Measurements from ENCODE around the gene GJA4.

Gene GJA4

DNA sequence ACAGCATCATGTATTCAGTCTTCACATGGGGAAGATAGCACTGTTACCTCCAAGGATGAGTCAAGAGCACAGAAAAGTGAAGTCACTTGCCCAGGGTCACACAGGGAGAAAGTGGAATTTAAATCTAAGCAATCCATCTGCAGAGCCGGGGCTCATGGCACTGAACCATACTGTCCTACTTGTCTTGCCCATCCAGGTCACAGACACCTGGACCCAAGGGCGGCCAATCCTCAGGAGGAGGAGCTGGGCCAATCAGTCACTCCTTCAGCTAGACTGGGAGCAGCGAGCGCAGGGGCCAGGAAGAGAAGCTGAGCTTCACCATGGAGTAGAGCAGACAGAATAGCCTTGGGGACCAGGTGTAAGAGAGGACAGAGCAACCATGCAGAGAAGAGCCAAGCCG lies 47.1 kb upstream of the GJA4 start:
- Histone ChIP-seq H3K4me1 (ENCODE audit: insufficient read depth, low read length, severe bottlenecking) (no peaks in the 10 kb centered on the region), H3K4me3 (ENCODE audit: low read depth, low read length, poor library complexity, severe bottlenecking) (no peak overlapping the region), H3K27me3 (ENCODE audit: insufficient read depth, low read length) (no peaks in the 10 kb centered on the region), H3F3A (ENCODE audit: insufficient read depth, low read length) (no peaks in the 10 kb centered on the region), H3K36me3 (ENCODE audit: insufficient read depth, low read length) (no peaks in the 10 kb centered on the region), H3K4me2 (ENCODE audit: low read length) (no peak overlapping the region), H3K9ac (ENCODE audit: low read length) (no peak overlapping the region), H3K27ac (ENCODE audit: low read depth, low read length, poor library complexity, severe bottlenecking) (no peak overlapping the region), H3K9me3 (ENCODE audit: low read length) (no peaks in the 10 kb centered on the region), H3K9me2 (ENCODE audit: low read depth, low read length) (no peaks in the 10 kb centered on the region), H4K20me1 (ENCODE audit: insufficient read depth, low read length) (no peaks in the 10 kb centered on the region), H2AFZ (ENCODE audit: low read length) (no peak overlapping the region), H3K79me2 (ENCODE audit: insufficient read depth, low read length) (no peaks in the 10 kb centered on the region)
- no peak for TF ChIP-seq EZH2 (IDR thresholded peaks at IDR 0.05; ENCODE audit: borderline replicate concordance, low read length)
- TF ChIP-seq, protein P1, sequence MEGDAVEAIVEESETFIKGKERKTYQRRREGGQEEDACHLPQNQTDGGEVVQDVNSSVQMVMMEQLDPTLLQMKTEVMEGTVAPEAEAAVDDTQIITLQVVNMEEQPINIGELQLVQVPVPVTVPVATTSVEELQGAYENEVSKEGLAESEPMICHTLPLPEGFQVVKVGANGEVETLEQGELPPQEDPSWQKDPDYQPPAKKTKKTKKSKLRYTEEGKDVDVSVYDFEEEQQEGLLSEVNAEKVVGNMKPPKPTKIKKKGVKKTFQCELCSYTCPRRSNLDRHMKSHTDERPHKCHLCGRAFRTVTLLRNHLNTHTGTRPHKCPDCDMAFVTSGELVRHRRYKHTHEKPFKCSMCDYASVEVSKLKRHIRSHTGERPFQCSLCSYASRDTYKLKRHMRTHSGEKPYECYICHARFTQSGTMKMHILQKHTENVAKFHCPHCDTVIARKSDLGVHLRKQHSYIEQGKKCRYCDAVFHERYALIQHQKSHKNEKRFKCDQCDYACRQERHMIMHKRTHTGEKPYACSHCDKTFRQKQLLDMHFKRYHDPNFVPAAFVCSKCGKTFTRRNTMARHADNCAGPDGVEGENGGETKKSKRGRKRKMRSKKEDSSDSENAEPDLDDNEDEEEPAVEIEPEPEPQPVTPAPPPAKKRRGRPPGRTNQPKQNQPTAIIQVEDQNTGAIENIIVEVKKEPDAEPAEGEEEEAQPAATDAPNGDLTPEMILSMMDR (IDR thresholded peaks at IDR 0.05; ENCODE audit: low read length), result no peak

GRCh38 chr1:34746101-34746500 lies 46.7 kb upstream of the GJA4 start:
- Histone ChIP-seq H2AFZ (ENCODE audit: low read length) (no peak overlapping the region), H3K4me3 (ENCODE audit: low read depth, low read length, poor library complexity, severe bottlenecking) (no peak overlapping the region), H3F3A (ENCODE audit: insufficient read depth, low read length) (no peaks in the 10 kb centered on the region), H3K27ac (ENCODE audit: low read depth, low read length, poor library complexity, severe bottlenecking) (no peak overlapping the region), H3K4me1 (ENCODE audit: insufficient read depth, low read length, severe bottlenecking) (no peaks in the 10 kb centered on the region), H4K20me1 (ENCODE audit: insufficient read depth, low read length) (no peaks in the 10 kb centered on the region), H3K36me3 (ENCODE audit: insufficient read depth, low read length) (no peaks in the 10 kb centered on the region), H3K79me2 (ENCODE audit: insufficient read depth, low read length) (no peaks in the 10 kb centered on the region), H3K9me3 (ENCODE audit: low read length) (no peaks in the 10 kb centered on the region), H3K9ac (ENCODE audit: low read length) (no peak overlapping the region), H3K27me3 (ENCODE audit: insufficient read depth, low read length) (no peaks in the 10 kb centered on the region), H3K4me2 (ENCODE audit: low read length) (no peak overlapping the region), H3K9me2 (ENCODE audit: low read depth, low read length) (no peaks in the 10 kb centered on the region)
- TF ChIP-seq, protein P1 (IDR thresholded peaks at IDR 0.05; ENCODE audit: low read length), result no peak
- no peak for TF ChIP-seq EZH2 (IDR thresholded peaks at IDR 0.05; ENCODE audit: borderline replicate concordance, low read length)

DNA sequence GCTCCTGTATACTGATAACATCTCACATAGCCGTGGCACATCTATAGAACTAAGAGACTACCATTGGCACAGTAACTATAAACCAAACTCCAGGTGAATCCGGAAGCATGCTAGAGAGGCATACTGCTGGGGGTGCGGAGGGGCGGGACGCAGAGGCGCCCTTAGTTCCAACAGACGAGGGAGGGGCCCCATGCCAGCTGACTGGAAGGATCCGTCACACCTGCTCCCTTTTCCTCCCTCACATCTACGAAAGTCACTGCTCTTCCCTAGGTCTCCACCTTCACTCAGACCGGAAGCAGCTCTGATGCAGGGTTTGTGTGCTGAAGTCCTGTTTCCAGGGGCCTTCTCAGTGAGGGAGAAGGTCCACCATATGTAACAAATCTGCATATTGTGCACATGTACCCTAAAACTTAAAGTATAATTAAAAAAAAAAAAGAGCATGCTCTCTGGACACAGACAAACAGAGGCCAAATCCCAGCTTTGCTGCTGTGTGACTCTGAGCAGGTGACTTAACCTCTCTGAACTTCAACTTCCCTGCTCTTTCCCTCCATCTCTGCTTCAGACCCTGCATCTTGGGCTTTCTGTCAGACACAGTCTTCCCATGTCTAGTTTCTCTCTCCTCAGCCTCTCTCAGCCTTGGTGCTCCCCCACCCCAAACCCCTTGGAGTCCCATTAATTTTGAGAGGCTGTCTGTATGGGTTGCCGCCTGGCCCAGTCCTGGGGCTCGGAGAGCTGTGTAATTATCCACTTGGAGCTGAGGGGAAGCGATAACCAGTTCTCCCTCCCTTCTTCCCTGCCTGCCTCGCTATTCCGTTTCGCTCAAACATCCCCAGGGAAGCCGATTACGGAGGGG lies 45.8 kb upstream of the GJA4 start:
- H3K4me1 ChIP-seq (ENCODE audit: insufficient read depth, low read length, severe bottlenecking), result no peaks in the 10 kb centered on the region
- no peaks in the 10 kb centered on the region for H3K36me3 ChIP-seq (ENCODE audit: insufficient read depth, low read length)
- no peak overlapping the region for H3K4me2 ChIP-seq (ENCODE audit: low read length)
- H2AFZ ChIP-seq (ENCODE audit: low read length), result no peak overlapping the region
- no peaks in the 10 kb centered on the region for H3K79me2 ChIP-seq (ENCODE audit: insufficient read depth, low read length)
- H3F3A ChIP-seq (ENCODE audit: insufficient read depth, low read length), result no peaks in the 10 kb centered on the region
- no peaks in the 10 kb centered on the region for H3K9me2 ChIP-seq (ENCODE audit: low read depth, low read length)
- TF ChIP-seq EZH2 (IDR thresholded peaks at IDR 0.05; ENCODE audit: borderline replicate concordance, low read length), result no peak
- TF ChIP-seq, protein P1 (IDR thresholded peaks at IDR 0.05; ENCODE audit: low read length), result no peak
- no peak overlapping the region for H3K4me3 ChIP-seq (ENCODE audit: low read depth, low read length, poor library complexity, severe bottlenecking)
- H3K27ac ChIP-seq (ENCODE audit: low read depth, low read length, poor library complexity, severe bottlenecking), result no peak overlapping the region
- no peaks in the 10 kb centered on the region for H4K20me1 ChIP-seq (ENCODE audit: insufficient read depth, low read length)
- H3K9ac ChIP-seq (ENCODE audit: low read length), result no peak overlapping the region
- H3K9me3 ChIP-seq (ENCODE audit: low read length), result no peaks in the 10 kb centered on the region
- H3K27me3 ChIP-seq (ENCODE audit: insufficient read depth, low read length), result no peaks in the 10 kb centered on the region
